PC-9 (cell line): Measurements from ENCODE around the gene SLC1A2.

Experiments used
- CTCF ChIP-seq: fragments of 200-600 bp; sonication (generic); conservative IDR thresholded peaks from 2 replicates; pipeline ENCODE4 v1.6.1; 2017; ENCODE audit warnings: mixed run types, antibody characterized with exemption, mild to moderate bottlenecking, moderate library complexity
- EZH2 ChIP-seq: fragments of 200-600 bp; sonication (generic); IDR thresholded peaks from 2 replicates; pipeline ENCODE4 v1.8.0; 2017; ENCODE audit warnings: antibody characterized with exemption, low read depth

GRCh38 chr11:35275786-35276170 is 143.6 kb downstream of the SLC1A2 start:
- TF ChIP-seq CTCF, result no peak
- no peak for TF ChIP-seq EZH2
